B cell (primary cell): ENCODE data around the gene KSR1. TPM values are rescaled to one million over a fixed set of nuclear protein-coding genes. Genes with fewer than 3 reads are reported as not detected.

Experiments
- ATAC-seq: fragments of 200-7000 bp; cut with Tn5 transposase; one replicate; pipeline ENCODE4 v1.10.0; 2021; ENCODE audit warnings: low read depth, mild to moderate bottlenecking, moderate number of reproducible peaks, moderate library complexity
- CTCF ChIA-PET: fragments of 350-600 bp; sonication (Branson Sonifier 250); formaldehyde crosslinking; loops from one replicate; lab custom pipeline; 2021; ENCODE audit warnings: antibody characterized with exemption, inconsistent platforms; lab: Charles Lee
- POLR2A ChIA-PET: fragments of 350-600 bp; sonication (Branson Sonifier 250); formaldehyde crosslinking; loops from one replicate; lab custom pipeline; 2021; ENCODE audit warnings: antibody characterized with exemption; lab: Charles Lee
- DNase-seq: peaks from one replicate; pipeline ENCODE4 v3.0.0; 2013
- H2AFZ ChIP-seq: 2 replicates; pipeline ENCODE4 v1.6.1; 2012; ENCODE audit warnings: mild to moderate bottlenecking, low read depth, low read length; ENCODE audit not compliant: insufficient read depth, poor library complexity, severe bottlenecking
- H3K27ac ChIP-seq, 2 donors: 1 replicate in 1 of 2; 2 replicates in 1 of 2; pipeline ENCODE4 v1.5.1; 2012 to 2013; ENCODE audit warnings: low read length in 2 of 2, mild to moderate bottlenecking in 2 of 2, moderate library complexity in 1 of 2
- H3K27me3 ChIP-seq, 4 experiments: fragments of 200-600 bp in 1 of 4; sonication (generic) in 1 of 4; replicated peaks in 1 of 4; 1 replicate in 2 of 4; 2 replicates in 2 of 4; pipeline versions ENCODE4 v1.6.1 to v1.7.0; 2013 to 2016; ENCODE audit warnings: low read length in 3 of 4, mild to moderate bottlenecking in 2 of 4, mixed read lengths in 1 of 4, moderate library complexity in 1 of 4; ENCODE audit not compliant: insufficient read depth in 4 of 4, control insufficient read depth in 3 of 4; ENCODE audit errors: control extremely low read depth in 1 of 4
- H3K36me3 ChIP-seq, 2 experiments: replicated peaks in 1 of 2; 1 replicate in 1 of 2; 2 replicates in 1 of 2; pipeline versions ENCODE4 v1.6.1 to v1.7.1; 2013; ENCODE audit warnings: low read length in 1 of 2; ENCODE audit not compliant: insufficient read depth in 2 of 2, control insufficient read depth in 1 of 2; ENCODE audit errors: control extremely low read depth in 1 of 2, extremely low read depth in 1 of 2
- H3K4me1 ChIP-seq, 2 donors: fragments of 200-600 bp in 1 of 2; sonication (generic) in 1 of 2; 1 replicate in 1 of 2; 2 replicates in 1 of 2; pipeline versions ENCODE4 v1.5.1 to v1.6.1; 2013 to 2017; ENCODE audit warnings: low read length in 2 of 2; ENCODE audit not compliant: control insufficient read depth in 2 of 2, insufficient read depth in 2 of 2
- H3K4me2 ChIP-seq: replicated peaks from 2 replicates; pipeline ENCODE3; 2012; ENCODE audit warnings: mild to moderate bottlenecking, low read depth, low read length; ENCODE audit not compliant: poor library complexity, severe bottlenecking
- H3K4me3 ChIP-seq, 5 experiments: fragments of 200-600 bp in 1 of 5; sonication (generic) in 1 of 5; 1 replicate in 3 of 5; 2 replicates in 2 of 5; pipeline versions ENCODE4 v1.5.1 to v1.7.0; 2011 to 2016; ENCODE audit warnings: low read length in 4 of 5, mild to moderate bottlenecking in 4 of 5, low read depth in 2 of 5, control low read depth in 1 of 5, moderate library complexity in 1 of 5; ENCODE audit not compliant: insufficient read depth in 1 of 5; ENCODE audit errors: control extremely low read depth in 1 of 5, extremely low read depth in 1 of 5
- H3K79me2 ChIP-seq: fragments of 200-600 bp; sonication (generic); one replicate; pipeline ENCODE4 v1.6.0; 2016; ENCODE audit warnings: low read length; ENCODE audit not compliant: control insufficient read depth, insufficient read depth
- H3K9ac ChIP-seq: fragments of 200-600 bp; sonication (generic); 2 replicates; pipeline ENCODE4 v1.6.1; 2017; ENCODE audit warnings: mild to moderate bottlenecking, low read length, moderate library complexity
- H3K9me3 ChIP-seq, 3 donors: one replicate each; pipeline versions ENCODE4 v1.6.1 to v1.7.1; 2013; ENCODE audit warnings: low read length in 2 of 3; ENCODE audit not compliant: control insufficient read depth in 2 of 3, insufficient read depth in 1 of 3; ENCODE audit errors: control extremely low read depth in 1 of 3
- H4K20me1 ChIP-seq: 2 replicates; pipeline ENCODE4 v1.6.0; 2012; ENCODE audit warnings: mild to moderate bottlenecking, low read length; ENCODE audit not compliant: insufficient read depth, control insufficient read depth, poor library complexity, severe bottlenecking
- H3K27ac Mint-ChIP-seq: one replicate; pipeline ENCODE4 v1.8.0; 2021; ENCODE audit warnings: mixed read lengths
- H3K27me3 Mint-ChIP-seq: one replicate; pipeline ENCODE4 v1.8.0; 2021; ENCODE audit warnings: mixed read lengths
- H3K4me1 Mint-ChIP-seq: one replicate; pipeline ENCODE4 v1.8.0; 2021; ENCODE audit warnings: mixed read lengths
- H3K4me3 Mint-ChIP-seq: one replicate; pipeline ENCODE4 v1.8.0; 2021; ENCODE audit warnings: mixed read lengths
- H3K9me3 Mint-ChIP-seq: one replicate; pipeline ENCODE4 v1.8.0; 2022; ENCODE audit warnings: mixed read lengths; ENCODE audit not compliant: insufficient read depth
- EZH2 ChIP-seq: IDR thresholded peaks from 2 replicates; pipeline ENCODE4 v1.6.1; 2012; ENCODE audit warnings: borderline replicate concordance, low read depth, mild to moderate bottlenecking, moderate library complexity, low read length; ENCODE audit not compliant: insufficient read depth, poor library complexity, severe bottlenecking
- WGBS: methylation state at CpG from one replicate; pipeline ENCODE4 v1.1.5; 2013; ENCODE audit warnings: missing lambda C conversion rate; ENCODE audit not compliant: insufficient coverage; 5-methylcytosine and 5-hydroxymethylcytosine counted together
- intact Hi-C: fragments of 100-400 bp; cut with micrococcal nuclease; formaldehyde crosslinking; loops from one replicate; pipeline ENCODE4 v1.10.0; 2022
- polyA plus RNA-seq: library from polyadenylated mRNA; depleted of rRNA; stranded (reverse); fragments of >200 nt; gene quantifications from 2 replicates; pipeline ENCODE4 v1.2.3, GENCODE V29; 2012
- total RNA-seq, 2 donors: library from RNA; stranded (reverse); fragments of 120-200 nt in 1 of 2; gene quantifications; 1 replicate in 1 of 2; 2 replicates in 1 of 2; pipeline versions ENCODE4 v1.2.3 to v1.2.4, GENCODE V29; 2013 to 2022
- TF ChIP-seq, protein P1 (sequence below): fragments of 200-600 bp; IDR thresholded peaks from one replicate; pipeline ENCODE4 v1.8.0; 2022; ENCODE audit warnings: antibody characterized with exemption, mild to moderate bottlenecking

Gene KSR1
- total and polyA plus RNA-seq, 2 donors (not counting 1 experiment from before 2014, with no cell fraction given) = 27.5 to 85.6 TPM

DNA sequence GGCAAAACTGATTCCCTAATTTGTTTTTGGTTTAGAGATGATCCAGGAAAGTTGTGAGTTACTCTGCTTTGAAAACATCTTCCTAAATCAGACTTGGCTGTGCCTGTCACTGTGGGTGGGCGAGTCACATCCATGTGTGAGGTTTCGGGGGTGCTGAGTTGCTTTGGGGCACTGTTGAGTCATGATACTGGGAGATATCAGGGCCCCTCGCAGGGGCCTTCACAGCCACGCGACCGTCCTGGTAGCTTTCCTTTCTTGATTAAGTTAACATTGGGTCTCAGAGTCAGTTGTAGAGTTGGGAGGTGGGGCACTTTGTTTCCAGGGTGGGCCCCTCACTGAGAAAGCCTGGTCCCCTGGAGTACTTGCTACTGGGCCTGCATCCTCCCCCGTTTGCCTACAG, 116.4 kb downstream of the KSR1 start:
- Histone ChIP-seq H3K79me2 (peaks cover 3% of the 10 kb centered on the region), H3K9ac (no peak overlapping the region), H3K27ac (no peak overlapping the region), H3K4me2 (no peak overlapping the region), H2AFZ (no peak overlapping the region), H3K36me3 (no peaks in the 10 kb centered on the region), H3K4me1 (no peaks in the 10 kb centered on the region), H4K20me1 (peaks cover 17% of the 10 kb centered on the region), H3K27me3 (no peaks in the 10 kb centered on the region), H3K4me3 (no peak overlapping the region), H3K9me3 (no peaks in the 10 kb centered on the region)
- H3K27ac Mint-ChIP-seq = no peak overlapping the region
- intact Hi-C loops = no loop called here
- ATAC-seq (no peak), DNase-seq (no peak)
- CTCF ChIA-PET = interaction anchor here (1.2 kb wide), 1 partner anchor 27 kb away, joined by 4 read pairs; no protein-coding TSS in a partner anchor
- no peaks in the 10 kb centered on the region for H3K27me3 Mint-ChIP-seq
- no peaks in the 10 kb centered on the region for H3K4me1 Mint-ChIP-seq
- no peak for TF ChIP-seq EZH2
- TF ChIP-seq, protein P1, sequence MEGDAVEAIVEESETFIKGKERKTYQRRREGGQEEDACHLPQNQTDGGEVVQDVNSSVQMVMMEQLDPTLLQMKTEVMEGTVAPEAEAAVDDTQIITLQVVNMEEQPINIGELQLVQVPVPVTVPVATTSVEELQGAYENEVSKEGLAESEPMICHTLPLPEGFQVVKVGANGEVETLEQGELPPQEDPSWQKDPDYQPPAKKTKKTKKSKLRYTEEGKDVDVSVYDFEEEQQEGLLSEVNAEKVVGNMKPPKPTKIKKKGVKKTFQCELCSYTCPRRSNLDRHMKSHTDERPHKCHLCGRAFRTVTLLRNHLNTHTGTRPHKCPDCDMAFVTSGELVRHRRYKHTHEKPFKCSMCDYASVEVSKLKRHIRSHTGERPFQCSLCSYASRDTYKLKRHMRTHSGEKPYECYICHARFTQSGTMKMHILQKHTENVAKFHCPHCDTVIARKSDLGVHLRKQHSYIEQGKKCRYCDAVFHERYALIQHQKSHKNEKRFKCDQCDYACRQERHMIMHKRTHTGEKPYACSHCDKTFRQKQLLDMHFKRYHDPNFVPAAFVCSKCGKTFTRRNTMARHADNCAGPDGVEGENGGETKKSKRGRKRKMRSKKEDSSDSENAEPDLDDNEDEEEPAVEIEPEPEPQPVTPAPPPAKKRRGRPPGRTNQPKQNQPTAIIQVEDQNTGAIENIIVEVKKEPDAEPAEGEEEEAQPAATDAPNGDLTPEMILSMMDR = no peak
- H3K4me3 Mint-ChIP-seq = no peak overlapping the region
- POLR2A ChIA-PET = no interaction called here
- WGBS = 95% methylated on average over 6 of the region's 7 CpGs
- no peaks in the 10 kb centered on the region for H3K9me3 Mint-ChIP-seq

DNA sequence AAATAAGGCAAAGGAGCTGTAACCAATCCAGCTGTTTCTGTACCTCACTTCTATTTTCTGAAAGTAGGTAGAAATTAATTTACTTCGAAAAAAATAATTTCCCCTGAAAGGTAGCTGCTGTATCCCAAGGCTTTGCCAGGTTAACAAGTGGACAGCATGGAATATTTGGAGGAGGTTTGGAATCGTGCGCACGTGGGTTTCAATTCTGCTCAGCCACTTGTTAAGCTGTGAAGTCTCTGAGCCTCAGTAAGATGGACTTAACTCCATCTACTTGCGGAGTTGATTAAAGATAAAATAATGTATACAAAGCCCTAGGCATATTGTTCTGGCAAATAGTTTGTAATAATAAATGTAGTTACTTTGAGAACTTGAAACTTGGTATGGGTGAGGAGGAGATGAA, 117.3 kb downstream of the KSR1 start:
- no peak overlapping the region for H2AFZ ChIP-seq
- H3K79me2 ChIP-seq = peaks cover 3% of the 10 kb centered on the region
- no peak for ATAC-seq
- 100% methylated on average over 3 of the region's 5 CpGs for WGBS
- H3K27me3 ChIP-seq = no peaks in the 10 kb centered on the region
- intact Hi-C loops = no loop called here
- TF ChIP-seq EZH2 = no peak
- TF ChIP-seq, protein P1 = no peak
- H3K4me1 ChIP-seq = no peaks in the 10 kb centered on the region
- Mint-ChIP-seq H3K4me3 (no peak overlapping the region), H3K9me3 (no peaks in the 10 kb centered on the region), H3K27me3 (no peaks in the 10 kb centered on the region), H3K4me1 (peaks cover under 1% of the 10 kb centered on the region), H3K27ac (no peak overlapping the region)
- no peaks in the 10 kb centered on the region for H3K9me3 ChIP-seq
- H3K36me3 ChIP-seq = no peaks in the 10 kb centered on the region
- peaks cover 16% of the 10 kb centered on the region for H4K20me1 ChIP-seq
- H3K4me2 ChIP-seq = no peak overlapping the region
- no peak overlapping the region for H3K27ac ChIP-seq
- DNase-seq = no peak
- H3K9ac ChIP-seq = no peak overlapping the region
- ChIA-PET CTCF (interaction anchor here (1.2 kb wide), 1 partner anchor 26 kb away, joined by 3 read pairs; no protein-coding TSS in a partner anchor), POLR2A (no interaction called here)
- H3K4me3 ChIP-seq = no peak overlapping the region
